B cell (primary cell): ENCODE measurements around the gene SEMA3E. TPM values are rescaled to one million over a fixed set of nuclear protein-coding genes. Genes with fewer than 3 reads are reported as not detected.
"Not testable (repeated sequence)": the region's sequence is repeated elsewhere in the genome, so short reads cannot be mapped to it uniquely, and the experiment has no call there.

Experiments used
- ATAC-seq: fragments of 200-7000 bp; cut with Tn5 transposase; one replicate; pipeline ENCODE4 v1.10.0; 2021; ENCODE audit warnings: low read depth, mild to moderate bottlenecking, moderate number of reproducible peaks, moderate library complexity
- CTCF ChIA-PET: fragments of 350-600 bp; sonication (Branson Sonifier 250); formaldehyde crosslinking; loops from one replicate; lab custom pipeline; 2021; ENCODE audit warnings: antibody characterized with exemption, inconsistent platforms; lab: Charles Lee
- POLR2A ChIA-PET: fragments of 350-600 bp; sonication (Branson Sonifier 250); formaldehyde crosslinking; loops from one replicate; lab custom pipeline; 2021; ENCODE audit warnings: antibody characterized with exemption; lab: Charles Lee
- DNase-seq: peaks from one replicate; pipeline ENCODE4 v3.0.0; 2013
- H2AFZ ChIP-seq: 2 replicates; pipeline ENCODE4 v1.6.1; 2012; ENCODE audit warnings: mild to moderate bottlenecking, low read depth, low read length; ENCODE audit not compliant: insufficient read depth, poor library complexity, severe bottlenecking
- H3K27ac ChIP-seq, 2 donors: 1 replicate in 1 of 2; 2 replicates in 1 of 2; pipeline ENCODE4 v1.5.1; 2012 to 2013; ENCODE audit warnings: low read length in 2 of 2, mild to moderate bottlenecking in 2 of 2, moderate library complexity in 1 of 2
- H3K27me3 ChIP-seq, 4 experiments: fragments of 200-600 bp in 1 of 4; sonication (generic) in 1 of 4; replicated peaks in 1 of 4; 1 replicate in 2 of 4; 2 replicates in 2 of 4; pipeline versions ENCODE4 v1.6.1 to v1.7.0; 2013 to 2016; ENCODE audit warnings: low read length in 3 of 4, mild to moderate bottlenecking in 2 of 4, mixed read lengths in 1 of 4, moderate library complexity in 1 of 4; ENCODE audit not compliant: insufficient read depth in 4 of 4, control insufficient read depth in 3 of 4; ENCODE audit errors: control extremely low read depth in 1 of 4
- H3K36me3 ChIP-seq, 2 experiments: replicated peaks in 1 of 2; 1 replicate in 1 of 2; 2 replicates in 1 of 2; pipeline versions ENCODE4 v1.6.1 to v1.7.1; 2013; ENCODE audit warnings: low read length in 1 of 2; ENCODE audit not compliant: insufficient read depth in 2 of 2, control insufficient read depth in 1 of 2; ENCODE audit errors: control extremely low read depth in 1 of 2, extremely low read depth in 1 of 2
- H3K4me1 ChIP-seq, 2 donors: fragments of 200-600 bp in 1 of 2; sonication (generic) in 1 of 2; 1 replicate in 1 of 2; 2 replicates in 1 of 2; pipeline versions ENCODE4 v1.5.1 to v1.6.1; 2013 to 2017; ENCODE audit warnings: low read length in 2 of 2; ENCODE audit not compliant: control insufficient read depth in 2 of 2, insufficient read depth in 2 of 2
- H3K4me2 ChIP-seq: replicated peaks from 2 replicates; pipeline ENCODE3; 2012; ENCODE audit warnings: mild to moderate bottlenecking, low read depth, low read length; ENCODE audit not compliant: poor library complexity, severe bottlenecking
- H3K4me3 ChIP-seq, 5 experiments: fragments of 200-600 bp in 1 of 5; sonication (generic) in 1 of 5; 1 replicate in 3 of 5; 2 replicates in 2 of 5; pipeline versions ENCODE4 v1.5.1 to v1.7.0; 2011 to 2016; ENCODE audit warnings: low read length in 4 of 5, mild to moderate bottlenecking in 4 of 5, low read depth in 2 of 5, control low read depth in 1 of 5, moderate library complexity in 1 of 5; ENCODE audit not compliant: insufficient read depth in 1 of 5; ENCODE audit errors: control extremely low read depth in 1 of 5, extremely low read depth in 1 of 5
- H3K79me2 ChIP-seq: fragments of 200-600 bp; sonication (generic); one replicate; pipeline ENCODE4 v1.6.0; 2016; ENCODE audit warnings: low read length; ENCODE audit not compliant: control insufficient read depth, insufficient read depth
- H3K9ac ChIP-seq: fragments of 200-600 bp; sonication (generic); 2 replicates; pipeline ENCODE4 v1.6.1; 2017; ENCODE audit warnings: mild to moderate bottlenecking, low read length, moderate library complexity
- H3K9me3 ChIP-seq, 3 donors: one replicate each; pipeline versions ENCODE4 v1.6.1 to v1.7.1; 2013; ENCODE audit warnings: low read length in 2 of 3; ENCODE audit not compliant: control insufficient read depth in 2 of 3, insufficient read depth in 1 of 3; ENCODE audit errors: control extremely low read depth in 1 of 3
- H4K20me1 ChIP-seq: 2 replicates; pipeline ENCODE4 v1.6.0; 2012; ENCODE audit warnings: mild to moderate bottlenecking, low read length; ENCODE audit not compliant: insufficient read depth, control insufficient read depth, poor library complexity, severe bottlenecking
- H3K27ac Mint-ChIP-seq: one replicate; pipeline ENCODE4 v1.8.0; 2021; ENCODE audit warnings: mixed read lengths
- H3K27me3 Mint-ChIP-seq: one replicate; pipeline ENCODE4 v1.8.0; 2021; ENCODE audit warnings: mixed read lengths
- H3K4me1 Mint-ChIP-seq: one replicate; pipeline ENCODE4 v1.8.0; 2021; ENCODE audit warnings: mixed read lengths
- H3K4me3 Mint-ChIP-seq: one replicate; pipeline ENCODE4 v1.8.0; 2021; ENCODE audit warnings: mixed read lengths
- H3K9me3 Mint-ChIP-seq: one replicate; pipeline ENCODE4 v1.8.0; 2022; ENCODE audit warnings: mixed read lengths; ENCODE audit not compliant: insufficient read depth
- CTCF ChIP-seq: fragments of 200-600 bp; IDR thresholded peaks from one replicate; pipeline ENCODE4 v1.8.0; 2022; ENCODE audit warnings: antibody characterized with exemption, mild to moderate bottlenecking
- EZH2 ChIP-seq: IDR thresholded peaks from 2 replicates; pipeline ENCODE4 v1.6.1; 2012; ENCODE audit warnings: borderline replicate concordance, low read depth, mild to moderate bottlenecking, moderate library complexity, low read length; ENCODE audit not compliant: insufficient read depth, poor library complexity, severe bottlenecking
- WGBS: methylation state at CpG from one replicate; pipeline ENCODE4 v1.1.5; 2013; ENCODE audit warnings: missing lambda C conversion rate; ENCODE audit not compliant: insufficient coverage; 5-methylcytosine and 5-hydroxymethylcytosine counted together
- intact Hi-C: fragments of 100-400 bp; cut with micrococcal nuclease; formaldehyde crosslinking; loops from one replicate; pipeline ENCODE4 v1.10.0; 2022
- polyA plus RNA-seq: library from polyadenylated mRNA; depleted of rRNA; stranded (reverse); fragments of >200 nt; gene quantifications from 2 replicates; pipeline ENCODE4 v1.2.3, GENCODE V29; 2012
- total RNA-seq, 2 donors: library from RNA; stranded (reverse); fragments of 120-200 nt in 1 of 2; gene quantifications; 1 replicate in 1 of 2; 2 replicates in 1 of 2; pipeline versions ENCODE4 v1.2.3 to v1.2.4, GENCODE V29; 2013 to 2022

SEMA3E gene
- total and polyA plus RNA-seq, 2 donors (not counting 1 experiment from before 2014, with no cell fraction given): not detected

DNA sequence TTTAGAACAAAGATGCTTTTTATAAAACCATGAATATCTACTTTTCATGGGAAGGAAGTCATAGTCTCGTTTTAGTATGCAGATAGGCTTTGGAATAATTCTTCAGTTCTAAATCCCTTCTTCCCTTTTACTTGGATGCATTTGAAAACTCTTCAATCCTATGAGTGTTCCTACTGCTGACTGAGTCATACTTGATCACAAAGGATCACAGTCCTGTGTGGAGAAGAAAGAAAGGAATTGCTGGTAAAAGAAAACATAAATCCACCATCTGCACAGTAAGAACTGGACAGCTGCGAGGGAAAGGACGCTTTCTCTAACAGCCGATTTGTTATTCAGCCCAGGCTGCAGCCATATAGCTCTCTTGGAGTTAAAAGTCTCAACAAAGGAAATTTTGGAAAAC lies 209.9 kb downstream of the SEMA3E start:
- H3K4me3 Mint-ChIP-seq: no peak overlapping the region
- ChIA-PET CTCF (no interaction called here), POLR2A (no interaction called here)
- H3K9me3 Mint-ChIP-seq: no peaks in the 10 kb centered on the region
- no peak overlapping the region for H3K27ac Mint-ChIP-seq
- no peak overlapping the region for H3K9ac ChIP-seq
- WGBS: no CpG with 5 or more reads among the region's 4 CpGs
- TF ChIP-seq EZH2 (no peak), CTCF (no peak)
- no peaks in the 10 kb centered on the region for H3K79me2 ChIP-seq
- H3K4me1 Mint-ChIP-seq: no peaks in the 10 kb centered on the region
- no peaks in the 10 kb centered on the region for H3K4me1 ChIP-seq
- H3K4me2 ChIP-seq: no peak overlapping the region
- no peak overlapping the region for H3K27ac ChIP-seq
- no peaks in the 10 kb centered on the region for H3K36me3 ChIP-seq
- intact Hi-C loops: loop anchor here (10.0 kb wide), 1 partner anchor 56 kb away; no protein-coding TSS in a partner anchor
- DNase-seq (no peak), ATAC-seq (no peak)
- no peaks in the 10 kb centered on the region for H3K27me3 Mint-ChIP-seq
- H3K9me3 ChIP-seq: no peaks in the 10 kb centered on the region
- H3K27me3 ChIP-seq: no peaks in the 10 kb centered on the region
- no peak overlapping the region for H3K4me3 ChIP-seq
- no peak overlapping the region for H2AFZ ChIP-seq
- H4K20me1 ChIP-seq: no peaks in the 10 kb centered on the region

DNA sequence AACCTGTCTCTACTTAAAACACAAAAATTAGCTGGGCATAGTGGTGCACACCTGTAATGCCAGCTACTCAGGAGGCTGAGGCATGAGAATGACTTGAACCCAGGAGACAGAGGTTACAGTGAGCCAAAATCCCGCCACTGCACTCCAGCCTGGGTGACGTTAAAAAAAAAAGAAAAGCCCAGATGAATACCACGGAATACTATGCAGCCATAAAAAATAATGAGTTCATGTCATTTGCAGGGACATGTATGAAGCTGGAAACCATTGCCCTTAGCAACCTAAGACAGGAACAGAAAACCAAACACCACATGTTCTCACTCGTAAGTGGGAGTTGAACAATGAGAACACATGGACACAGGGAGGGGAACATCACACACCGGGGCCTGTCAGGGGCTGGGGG lies 218.7 kb downstream of the SEMA3E start:
- H3K27me3 Mint-ChIP-seq, H3K27ac Mint-ChIP-seq, H3K27ac ChIP-seq, H3K4me2 ChIP-seq, H3K4me1 Mint-ChIP-seq, H3K9ac ChIP-seq, H3K9me3 Mint-ChIP-seq, H2AFZ ChIP-seq, H3K9me3 ChIP-seq, POLR2A ChIA-PET, H3K4me3 ChIP-seq, H3K4me1 ChIP-seq, CTCF ChIA-PET, H3K4me3 Mint-ChIP-seq, H4K20me1 ChIP-seq, H3K79me2 ChIP-seq, DNase-seq, ATAC-seq, H3K36me3 ChIP-seq, H3K27me3 ChIP-seq: not testable (repeated sequence)
- intact Hi-C loops: loop anchor here (10.0 kb wide), 1 partner anchor 65 kb away; no protein-coding TSS in a partner anchor
- no CpG with 5 or more reads among the region's 5 CpGs for WGBS
